K562 treated with DMSO at 1 percent for 12 hours (cell line): ENCODE results near the gene PEDS1. TPM values are rescaled to one million over a fixed set of nuclear protein-coding genes. Genes with fewer than 3 reads are reported as not detected.

Experiments
- total RNA-seq: library from RNA; unstranded; fragments of 300-600 nt; gene quantifications from 2 replicates; pipeline ENCODE4 v1.2.3, GENCODE V29; 2022; ENCODE audit not compliant: insufficient read depth

PEDS1 gene
- total RNA-seq, result 30.4 and 45.1 TPM in 2 replicates

GRCh38 chr20:50153500-50154377, at the start of gene PEDS1:
Gene PEDS1, minus strand, starts transcription at chr20:50153723. Its CDS starts 86 bp downstream, at chr20:50153637.

GRCh38 chr20:50190251-50191064, 36.9 kb upstream of the PEDS1 start, which contains the start of gene CEBPB:
Gene CEBPB, plus strand, starts transcription at chr20:50190830. Its CDS starts 204 bp downstream, at chr20:50191034.

GRCh38 chr20:50112512-50113419, 40.8 kb downstream of the PEDS1 start, which contains the start of gene UBE2V1:
Gene UBE2V1, minus strand, starts transcription at chr20:50113150. Its CDS starts 22 bp downstream, at chr20:50113128.

Other genes with a start within 250 kb of the PEDS1 start
- gene SPATA2, start 238.2 kb downstream of the PEDS1 start, total RNA-seq, result 3.3 and 8.8 TPM in 2 replicates
- gene RNF114, start 217.3 kb downstream of the PEDS1 start, total RNA-seq, result 116 and 147 TPM in 2 replicates
- 11.3 and 14.9 TPM in 2 replicates for gene SNAI1, start 170.7 kb downstream of the PEDS1 start, total RNA-seq
- gene UBE2V1, start 40.6 kb downstream of the PEDS1 start, total RNA-seq, result 85.8 and 155 TPM in 2 replicates
- gene CEBPB, start 37.1 kb upstream of the PEDS1 start, total RNA-seq, result 215 and 234 TPM in 2 replicates